ENCODE results near the gene PLAC1.

GRCh38 chrX:134659761-134660160 lies 1.5 kb upstream of the PLAC1 start:
- TF ChIP-seq, protein P1, sequence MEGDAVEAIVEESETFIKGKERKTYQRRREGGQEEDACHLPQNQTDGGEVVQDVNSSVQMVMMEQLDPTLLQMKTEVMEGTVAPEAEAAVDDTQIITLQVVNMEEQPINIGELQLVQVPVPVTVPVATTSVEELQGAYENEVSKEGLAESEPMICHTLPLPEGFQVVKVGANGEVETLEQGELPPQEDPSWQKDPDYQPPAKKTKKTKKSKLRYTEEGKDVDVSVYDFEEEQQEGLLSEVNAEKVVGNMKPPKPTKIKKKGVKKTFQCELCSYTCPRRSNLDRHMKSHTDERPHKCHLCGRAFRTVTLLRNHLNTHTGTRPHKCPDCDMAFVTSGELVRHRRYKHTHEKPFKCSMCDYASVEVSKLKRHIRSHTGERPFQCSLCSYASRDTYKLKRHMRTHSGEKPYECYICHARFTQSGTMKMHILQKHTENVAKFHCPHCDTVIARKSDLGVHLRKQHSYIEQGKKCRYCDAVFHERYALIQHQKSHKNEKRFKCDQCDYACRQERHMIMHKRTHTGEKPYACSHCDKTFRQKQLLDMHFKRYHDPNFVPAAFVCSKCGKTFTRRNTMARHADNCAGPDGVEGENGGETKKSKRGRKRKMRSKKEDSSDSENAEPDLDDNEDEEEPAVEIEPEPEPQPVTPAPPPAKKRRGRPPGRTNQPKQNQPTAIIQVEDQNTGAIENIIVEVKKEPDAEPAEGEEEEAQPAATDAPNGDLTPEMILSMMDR (IDR thresholded peaks at IDR 0.05; ENCODE audit: poor library complexity) = no peak
- TF ChIP-seq EZH2 (IDR thresholded peaks at IDR 0.05; ENCODE audit: borderline replicate concordance) = no peak
- no peak for TF ChIP-seq EZH2phosphoT487 (IDR thresholded peaks at IDR 0.05; ENCODE audit: low read depth, severe bottlenecking, unreplicated experiment)
